Esophagus muscularis mucosa (tissue), 4 donors: ENCODE data around the gene GPR68. TPM values are rescaled to one million over a fixed set of nuclear protein-coding genes. Genes with fewer than 3 reads are reported as not detected.

Source experiments
- DNase-seq: peaks from one replicate; pipeline ENCODE4 v3.0.0-alpha.2; 2017; ENCODE audit errors: extremely low spot score
- H3K27ac ChIP-seq, 4 donors: fragments of 200-600 bp; sonication (generic); replicated peaks in 1 of 4; 1 replicate in 3 of 4; 2 replicates in 1 of 4; pipeline ENCODE4 v1.5.1; 2016 to 2019; ENCODE audit warnings: mild to moderate bottlenecking in 1 of 4
- H3K27me3 ChIP-seq, 4 donors: fragments of 200-600 bp; sonication (generic); one replicate each; pipeline versions ENCODE4 v1.5.1 to v1.6.0; 2016 to 2019
- H3K36me3 ChIP-seq, 4 donors: fragments of 200-600 bp; sonication (generic); one replicate each; pipeline ENCODE4 v1.5.1; 2016 to 2019
- H3K4me1 ChIP-seq, 4 donors: fragments of 200-600 bp; sonication (generic); one replicate each; pipeline ENCODE4 v1.5.1; 2016 to 2019
- H3K4me3 ChIP-seq, 4 donors: fragments of 200-600 bp; sonication (generic); 1 replicate in 2 of 4; 2 replicates in 2 of 4; pipeline ENCODE4 v1.5.1; 2016 to 2019; ENCODE audit warnings: mild to moderate bottlenecking in 4 of 4, moderate library complexity in 1 of 4
- H3K9me3 ChIP-seq, 4 donors: fragments of 200-600 bp; sonication (generic); 1 replicate in 3 of 4; 2 replicates in 1 of 4; pipeline ENCODE4 v1.5.1; 2016 to 2019
- CTCF ChIP-seq, 3 experiments: fragments of 200-600 bp in 2 of 3; fragments of 450-650 bp in 1 of 3; sonication (generic) in 2 of 3; IDR thresholded peaks; one replicate each; pipeline ENCODE4 v1.5.1; 2017 to 2019; ENCODE audit warnings: antibody characterized with exemption in 3 of 3, mild to moderate bottlenecking in 2 of 3, moderate library complexity in 1 of 3
- EP300 ChIP-seq: sonication (generic); formaldehyde crosslinking; IDR thresholded peaks from one replicate; pipeline ENCODE4 v1.6.1; 2017; ENCODE audit warnings: antibody characterized with exemption
- POLR2A ChIP-seq: fragments of 450-650 bp; IDR thresholded peaks from one replicate; pipeline ENCODE4 v1.6.1; 2017; ENCODE audit warnings: antibody characterized with exemption, moderate library complexity, mild to moderate bottlenecking, low read depth
- POLR2AphosphoS5 ChIP-seq, 2 donors: sonication (generic); formaldehyde crosslinking; IDR thresholded peaks; one replicate each; pipeline ENCODE4 v1.6.1; 2017; ENCODE audit warnings: antibody characterized with exemption in 2 of 2
- WGBS: methylation state at CpG from one replicate; pipeline ENCODE4 v1.1.5; 2018; 5-methylcytosine and 5-hydroxymethylcytosine counted together
- intact Hi-C: fragments of 100-400 bp; cut with DNase I; formaldehyde crosslinking; loops from one replicate; pipeline ENCODE4 v1.15.1; 2023
- total RNA-seq, 4 donors: library from RNA; depleted of rRNA; stranded (reverse); fragments of >200 nt; gene quantifications; one replicate each; pipeline versions ENCODE4 v1.1.0 to v1.2.1, GENCODE V29; 2016

GPR68 gene
- total RNA-seq, 4 donors from 2014 or later: 1.3 to 9.1 (median 5.4) TPM

DNA sequence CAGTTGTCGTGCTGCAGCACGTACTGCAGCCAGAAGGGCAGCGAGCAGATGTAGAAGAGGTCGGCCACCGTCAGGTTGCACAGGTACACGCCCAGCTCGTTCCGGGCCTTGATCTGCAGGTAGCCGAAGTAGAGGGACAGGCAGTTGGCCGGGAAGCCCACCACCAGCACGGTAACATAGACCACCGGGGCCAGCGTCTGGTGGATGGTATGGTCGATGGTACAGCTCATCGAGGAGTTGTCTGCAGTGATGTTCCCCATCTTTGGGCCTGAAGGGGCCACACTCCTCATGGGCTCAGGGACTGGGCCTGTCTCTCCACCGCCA lies 9.8 kb downstream of the GPR68 start:
- intact Hi-C loops: no loop called here
- H3K27ac ChIP-seq: no peak overlapping the region
- H3K27me3 ChIP-seq: no peaks in the 10 kb centered on the region
- peaks cover 0 to 16% (median 8%) of the 10 kb centered on the region in 4 donors for H3K36me3 ChIP-seq
- no peak overlapping the region for H3K4me3 ChIP-seq
- WGBS: 93% methylated on average over 9 of the region's 16 CpGs
- TF ChIP-seq CTCF (IDR thresholded peaks at IDR 0.05): no peak
- TF ChIP-seq POLR2A: no peak
- TF ChIP-seq POLR2AphosphoS5 (IDR thresholded peaks at IDR 0.05): no peak
- no peak for TF ChIP-seq EP300
- peaks cover 0 to 12% (median 4%) of the 10 kb centered on the region in 4 donors for H3K4me1 ChIP-seq
- DNase-seq: no peak
- H3K9me3 ChIP-seq: peaks cover 0 to 12% (median 0%) of the 10 kb centered on the region in 4 donors

GRCh38 chr14:91233936-91234790 lies 10.3 kb downstream of the GPR68 start:
- Histone ChIP-seq H3K27me3 (no peaks in the 10 kb centered on the region), H3K4me1 (peaks cover 0 to 12% (median 3%) of the 10 kb centered on the region in 4 donors), H3K27ac (no peak overlapping the region), H3K36me3 (peaks cover 0 to 22% (median 9%) of the 10 kb centered on the region in 4 donors), H3K4me3 (no peak overlapping the region), H3K9me3 (peaks cover 0 to 12% (median 0%) of the 10 kb centered on the region in 4 donors)
- intact Hi-C loops: no loop called here
- no peak for DNase-seq
- TF ChIP-seq CTCF (IDR thresholded peaks at IDR 0.05): no peak
- 95% methylated on average over 40 of the region's 63 CpGs for WGBS

- Histone ChIP-seq H3K27ac (no peak overlapping the region), H3K9me3 (peaks cover 0 to 12% (median 0%) of the 10 kb centered on the region in 4 donors), H3K36me3 (peaks cover under 1 to 34% (median 21%) of the 10 kb centered on the region in 4 donors), H3K4me1 (peaks cover 0 to 4% (median 0%) of the 10 kb centered on the region in 4 donors), H3K4me3 (no peak overlapping the region), H3K27me3 (no peaks in the 10 kb centered on the region)
- TF ChIP-seq POLR2AphosphoS5 (IDR thresholded peaks at IDR 0.05): no peak
- intact Hi-C loops: no loop called here
- 61% methylated on average over 2 of the region's 2 CpGs for WGBS
- DNase-seq: no peak
Measured at GRCh38 chr14:91232603-91233002, 11.9 kb downstream of the GPR68 start.

DNA sequence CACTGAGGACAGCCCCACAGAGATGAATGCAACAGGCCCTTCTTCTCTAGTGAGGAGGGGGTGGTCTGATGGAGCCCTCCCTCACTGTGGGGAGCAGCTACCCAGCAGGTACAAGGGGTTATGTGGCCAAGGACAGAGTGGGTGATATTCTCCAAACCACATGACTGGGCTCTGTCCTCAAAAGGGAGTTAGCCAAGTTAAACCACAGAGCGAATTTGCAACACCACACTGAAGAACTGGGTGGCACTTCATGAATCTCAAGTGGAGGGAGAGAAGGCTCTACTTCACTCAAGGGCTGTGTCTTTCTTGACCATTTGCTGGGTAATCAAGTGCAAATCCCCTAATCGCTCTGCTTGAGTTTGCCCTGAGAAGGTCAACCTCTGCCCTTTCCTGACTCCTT lies 12.5 kb downstream of the GPR68 start:
- 88% methylated on average over 2 of the region's 2 CpGs for WGBS
- H3K27me3 ChIP-seq: no peaks in the 10 kb centered on the region
- H3K9me3 ChIP-seq: peaks cover 0 to 12% (median 0%) of the 10 kb centered on the region in 4 donors
- peaks cover 0 to 4% (median 0%) of the 10 kb centered on the region in 4 donors for H3K4me1 ChIP-seq
- intact Hi-C loops: no loop called here
- DNase-seq: no peak
- H3K4me3 ChIP-seq: no peak overlapping the region
- peak overlapping the region in 1 of 4 donors; percentile 13 for H3K27ac ChIP-seq
- no peak for TF ChIP-seq POLR2AphosphoS5 (IDR thresholded peaks at IDR 0.05)
- TF ChIP-seq POLR2A: no peak
- TF ChIP-seq EP300: no peak
- TF ChIP-seq CTCF (IDR thresholded peaks at IDR 0.05): no peak
- peaks cover 4 to 40% (median 27%) of the 10 kb centered on the region in 4 donors for H3K36me3 ChIP-seq

DNA sequence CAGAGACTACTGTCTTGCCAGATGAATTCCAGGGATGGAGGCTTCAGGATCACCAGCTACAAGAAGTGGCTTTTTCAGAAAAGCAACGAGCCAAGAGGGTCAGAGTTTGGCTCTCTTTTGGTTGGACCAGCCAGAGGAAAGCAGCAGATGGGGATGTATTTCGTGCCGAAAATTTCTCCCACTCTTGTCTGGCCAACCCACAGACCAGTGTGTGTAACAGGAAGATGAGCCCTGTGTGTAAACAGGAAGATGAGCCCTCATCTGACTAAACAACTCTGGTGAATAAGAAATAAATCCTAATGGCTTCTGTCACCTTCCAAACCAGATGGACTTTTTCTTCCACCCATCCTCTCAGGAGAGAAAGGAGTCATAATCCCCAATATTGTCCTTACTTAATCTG lies 13.1 kb downstream of the GPR68 start:
- 79% methylated on average over 3 of the region's 3 CpGs for WGBS
- Histone ChIP-seq H3K27ac (peak overlapping the region in 2 of 4 donors; percentile 3 to 13), H3K36me3 (peaks cover 4 to 46% (median 32%) of the 10 kb centered on the region in 4 donors), H3K27me3 (no peaks in the 10 kb centered on the region), H3K4me3 (no peak overlapping the region), H3K9me3 (peaks cover 0 to 12% (median 0%) of the 10 kb centered on the region in 4 donors), H3K4me1 (peaks cover 0 to 4% (median 0%) of the 10 kb centered on the region in 4 donors)
- no peak for DNase-seq
- TF ChIP-seq POLR2AphosphoS5 (IDR thresholded peaks at IDR 0.05) (no peak), CTCF (IDR thresholded peaks at IDR 0.05) (no peak), POLR2A (no peak), EP300 (no peak)
- intact Hi-C loops: no loop called here
